Measurements from ENCODE around the gene C11orf91. TPM values are rescaled to one million over a fixed set of nuclear protein-coding genes. Genes with fewer than 3 reads are reported as not detected.

The C11orf91 gene
- total RNA-seq, 6 experiments from 2014 or later, result not detected

DNA sequence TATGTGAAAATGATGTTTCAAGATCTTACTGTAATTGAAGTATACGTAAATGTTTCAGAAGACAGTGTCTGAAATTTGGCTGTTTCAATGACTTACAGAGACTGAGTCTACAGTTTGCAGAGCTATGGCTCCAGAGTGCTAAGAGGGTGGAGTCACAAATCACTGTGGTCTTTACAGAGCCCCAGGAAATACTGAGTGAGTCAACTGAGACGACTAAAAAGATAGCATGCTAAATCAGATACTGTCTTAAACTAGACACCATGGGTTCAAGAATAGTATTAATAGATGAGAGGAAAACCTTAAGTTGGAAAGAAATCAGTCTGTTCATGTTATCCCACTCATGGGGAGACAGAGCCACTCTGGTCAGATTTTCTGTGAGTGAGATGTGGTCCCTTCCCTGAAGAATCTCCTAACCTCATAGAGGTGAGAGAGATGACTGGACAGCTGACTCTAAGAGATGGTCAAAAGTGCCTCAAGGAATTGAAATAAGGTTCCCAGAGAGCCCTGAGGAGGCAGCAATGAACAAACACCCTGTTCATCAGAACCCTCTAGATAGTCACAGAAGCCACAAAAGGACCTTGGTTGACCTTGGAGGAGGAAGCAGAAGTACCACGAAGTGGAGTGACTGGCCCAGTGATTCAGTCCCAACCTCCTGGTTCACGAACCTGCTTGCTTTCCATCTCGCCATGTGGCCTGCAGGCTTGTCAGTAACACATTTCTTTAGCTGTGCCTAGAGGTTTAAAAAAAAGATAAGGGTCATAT, 30.2 kb downstream of the C11orf91 start:
- Histone ChIP-seq H3K27me3 (no peaks in the 10 kb centered on the region), H3K9me3 (no peaks in the 10 kb centered on the region), H3K4me3 (no peak overlapping the region), H3K4me1 (no peaks in the 10 kb centered on the region), H3K36me3 (no peaks in the 10 kb centered on the region), H3K27ac (no peak overlapping the region)
- ATAC-seq, result no peak
- TF ChIP-seq, protein P1, sequence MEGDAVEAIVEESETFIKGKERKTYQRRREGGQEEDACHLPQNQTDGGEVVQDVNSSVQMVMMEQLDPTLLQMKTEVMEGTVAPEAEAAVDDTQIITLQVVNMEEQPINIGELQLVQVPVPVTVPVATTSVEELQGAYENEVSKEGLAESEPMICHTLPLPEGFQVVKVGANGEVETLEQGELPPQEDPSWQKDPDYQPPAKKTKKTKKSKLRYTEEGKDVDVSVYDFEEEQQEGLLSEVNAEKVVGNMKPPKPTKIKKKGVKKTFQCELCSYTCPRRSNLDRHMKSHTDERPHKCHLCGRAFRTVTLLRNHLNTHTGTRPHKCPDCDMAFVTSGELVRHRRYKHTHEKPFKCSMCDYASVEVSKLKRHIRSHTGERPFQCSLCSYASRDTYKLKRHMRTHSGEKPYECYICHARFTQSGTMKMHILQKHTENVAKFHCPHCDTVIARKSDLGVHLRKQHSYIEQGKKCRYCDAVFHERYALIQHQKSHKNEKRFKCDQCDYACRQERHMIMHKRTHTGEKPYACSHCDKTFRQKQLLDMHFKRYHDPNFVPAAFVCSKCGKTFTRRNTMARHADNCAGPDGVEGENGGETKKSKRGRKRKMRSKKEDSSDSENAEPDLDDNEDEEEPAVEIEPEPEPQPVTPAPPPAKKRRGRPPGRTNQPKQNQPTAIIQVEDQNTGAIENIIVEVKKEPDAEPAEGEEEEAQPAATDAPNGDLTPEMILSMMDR (IDR thresholded peaks at IDR 0.05), result no peak
- TF ChIP-seq POLR2A (IDR thresholded peaks at IDR 0.05), result no peak
- DNase-seq, result no peak
- WGBS (ENCODE audit: insufficient coverage, low coverage, low lambda C conversion rate, missing lambda C conversion rate), result 47% methylated on average over 5 of the region's 5 CpGs
- intact Hi-C loops (cut with DNase I), result no loop called here

DNA sequence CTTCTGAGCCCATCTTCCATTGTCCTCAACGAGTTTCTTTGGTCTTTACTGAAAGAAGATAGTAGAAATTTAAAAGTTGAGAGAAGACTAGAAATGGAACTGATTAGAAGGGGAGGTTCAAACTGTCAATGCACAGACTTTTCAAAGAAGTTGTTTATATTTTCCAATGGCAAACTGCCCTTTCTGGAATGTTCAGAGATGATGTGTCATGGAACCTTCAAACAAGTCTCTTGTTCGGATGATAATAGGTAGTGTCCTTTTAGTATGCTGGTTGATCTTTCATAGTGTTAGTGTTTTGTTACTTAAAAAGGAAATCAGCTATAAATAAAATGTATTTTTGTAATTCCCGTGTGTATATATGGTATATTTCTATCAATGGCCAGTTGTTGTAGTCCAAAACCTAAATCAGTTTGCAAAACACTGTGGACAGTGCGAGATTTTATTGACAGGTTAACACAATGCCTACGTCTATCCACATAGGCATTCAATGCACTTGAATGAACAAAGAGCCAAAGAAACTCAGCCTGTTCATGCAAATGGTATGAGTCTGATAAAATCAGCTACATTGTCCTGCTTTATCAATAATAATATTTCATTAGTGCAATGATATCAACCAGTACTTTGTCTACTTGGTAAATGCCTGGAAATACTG, 30.9 kb downstream of the C11orf91 start:
- intact Hi-C loops (cut with DNase I), result no loop called here
- H3K4me1 ChIP-seq, result no peaks in the 10 kb centered on the region
- H3K27ac ChIP-seq, result no peak overlapping the region
- 65% methylated on average over 5 of the region's 5 CpGs for WGBS (ENCODE audit: insufficient coverage, low coverage, low lambda C conversion rate, missing lambda C conversion rate)
- no peaks in the 10 kb centered on the region for H3K9me3 ChIP-seq
- H3K4me3 ChIP-seq, result no peak overlapping the region
- H3K36me3 ChIP-seq, result no peaks in the 10 kb centered on the region
- H3K27me3 ChIP-seq, result no peaks in the 10 kb centered on the region
- no peak for TF ChIP-seq POLR2A (IDR thresholded peaks at IDR 0.05)
- TF ChIP-seq, protein P1 (IDR thresholded peaks at IDR 0.05), result no peak
- ATAC-seq (no peak), DNase-seq (no peak)

- H3K4me3 ChIP-seq, result no peak overlapping the region
- H3K9me3 ChIP-seq, result no peaks in the 10 kb centered on the region
- no peak overlapping the region for H3K27ac ChIP-seq
- ATAC-seq (no peak), DNase-seq (no peak)
- TF ChIP-seq, protein P1 (IDR thresholded peaks at IDR 0.05), result no peak
- intact Hi-C loops (cut with DNase I), result no loop called here
- no peaks in the 10 kb centered on the region for H3K27me3 ChIP-seq
- H3K4me1 ChIP-seq, result no peaks in the 10 kb centered on the region
- 76% methylated on average over 2 of the region's 6 CpGs for WGBS (ENCODE audit: insufficient coverage, low coverage, low lambda C conversion rate, missing lambda C conversion rate)
- no peaks in the 10 kb centered on the region for H3K36me3 ChIP-seq
Observed at GRCh38 chr11:33668951-33669596, 31.6 kb downstream of the C11orf91 start.

- no peaks in the 10 kb centered on the region for H3K9me3 ChIP-seq
- no peak overlapping the region for H3K27ac ChIP-seq
- intact Hi-C loops (cut with DNase I), result no loop called here
- TF ChIP-seq POLR2A (IDR thresholded peaks at IDR 0.05), result no peak
- TF ChIP-seq, protein P1 (IDR thresholded peaks at IDR 0.05), result no peak
- no peaks in the 10 kb centered on the region for H3K36me3 ChIP-seq
- no peak overlapping the region for H3K4me3 ChIP-seq
- no peaks in the 10 kb centered on the region for H3K27me3 ChIP-seq
- ATAC-seq, result no peak
- no peak for DNase-seq
- 85% methylated on average over 6 of the region's 6 CpGs for WGBS (ENCODE audit: insufficient coverage, low coverage, low lambda C conversion rate, missing lambda C conversion rate)
- H3K4me1 ChIP-seq, result no peaks in the 10 kb centered on the region
Observed at GRCh38 chr11:33668468-33668825, 32.2 kb downstream of the C11orf91 start.

Data from right lobe of liver (tissue), 6 donors.